Endothelial cell of umbilical vein (primary cell): Measurements from ENCODE around the gene GTF2F1. TPM values are rescaled to one million over a fixed set of nuclear protein-coding genes. Genes with fewer than 3 reads are reported as not detected.

ENCODE experiments used
- BruUV-seq: library from RNA; stranded (reverse); fragments of 400-500 nt; replicated peaks from 2 replicates; lab custom pipeline; 2021; lab: Mats Ljungman, UMichigan
- CTCF ChIA-PET: fragments of 300-600, 350-600 bp; sonication (Branson Sonifier 250); formaldehyde crosslinking; loops from one replicate; lab custom pipeline; 2021; ENCODE audit warnings: antibody characterized with exemption, inconsistent platforms; lab: Charles Lee
- POLR2A ChIA-PET: fragments of 300-600, 350-600 bp; sonication (Branson Sonifier 250); formaldehyde crosslinking; loops from one replicate; lab custom pipeline; 2021; ENCODE audit warnings: antibody characterized with exemption, inconsistent platforms; lab: Charles Lee
- DNase-seq: peaks from one replicate; pipeline ENCODE4 v3.0.0-alpha.2; 2011; ENCODE audit warnings: low read depth, low spot score
- FAIRE-seq: peaks from 2 replicates; lab custom pipeline; 2011; peaks lifted over from hg19 to GRCh38; lab: Jason Lieb, UNC
- H2AFZ ChIP-seq: 2 replicates; pipeline ENCODE4 v1.6.0; 2012; ENCODE audit warnings: low read depth, low read length, control low read depth, inconsistent platforms
- H3K27ac ChIP-seq: 2 replicates; pipeline ENCODE4 v1.5.1; 2011; ENCODE audit warnings: low read depth, mild to moderate bottlenecking, control low read depth, low read length, moderate library complexity; ENCODE audit not compliant: insufficient read depth
- H3K27me3 ChIP-seq, 2 experiments: 2 replicates each; pipeline versions ENCODE4 v1.6.0 to v1.6.1; 2011; ENCODE audit warnings: low read length in 2 of 2, mixed read lengths in 1 of 2; ENCODE audit not compliant: control insufficient read depth in 2 of 2, insufficient read depth in 2 of 2
- H3K36me3 ChIP-seq, 2 experiments: 2 replicates in 1 of 2; 3 replicates in 1 of 2; pipeline ENCODE4 v1.5.1; 2011; ENCODE audit warnings: low read length in 2 of 2, mild to moderate bottlenecking in 1 of 2, moderate library complexity in 1 of 2; ENCODE audit not compliant: control insufficient read depth in 2 of 2, insufficient read depth in 2 of 2; ENCODE audit errors: extremely low read depth in 1 of 2
- H3K4me1 ChIP-seq: 3 replicates; pipeline ENCODE4 v1.5.1; 2011; ENCODE audit warnings: mild to moderate bottlenecking, low read length; ENCODE audit not compliant: control insufficient read depth, insufficient read depth; ENCODE audit errors: extremely low read depth
- H3K4me2 ChIP-seq: 2 replicates; pipeline ENCODE4 v1.6.1; 2011; ENCODE audit warnings: low read length, control low read depth, mixed read lengths; ENCODE audit not compliant: insufficient read depth
- H3K4me3 ChIP-seq, 3 experiments: fragments of 200-600 bp in 1 of 3; sonication (generic), shearing (Covaris generic) in 1 of 3; replicated peaks in 1 of 3; 2 replicates each; pipeline ENCODE4 v1.5.1; 2011 to 2016; ENCODE audit warnings: control low read depth in 3 of 3, low read length in 3 of 3, mild to moderate bottlenecking in 2 of 3, inconsistent platforms in 1 of 3, low read depth in 1 of 3, moderate library complexity in 1 of 3; ENCODE audit not compliant: insufficient read depth in 1 of 3
- H3K79me2 ChIP-seq: 2 replicates; pipeline ENCODE4 v1.6.0; 2012; ENCODE audit warnings: low read length, inconsistent platforms; ENCODE audit not compliant: control insufficient read depth, insufficient read depth
- H3K9ac ChIP-seq: replicated peaks from 2 replicates; pipeline ENCODE3; 2011; ENCODE audit warnings: low read length, control low read depth; ENCODE audit not compliant: insufficient read depth; ENCODE audit errors: extremely low read depth
- H3K9me1 ChIP-seq: replicated peaks from 3 replicates; pipeline ENCODE4 v1.6.0; 2011; ENCODE audit warnings: mild to moderate bottlenecking, low read length; ENCODE audit not compliant: control insufficient read depth, insufficient read depth; ENCODE audit errors: extremely low read depth
- H3K9me3 ChIP-seq: replicated peaks from 2 replicates; pipeline ENCODE4 v1.5.1; 2012; ENCODE audit warnings: low read length, inconsistent platforms; ENCODE audit not compliant: control insufficient read depth, insufficient read depth
- H4K20me1 ChIP-seq: replicated peaks from 2 replicates; pipeline ENCODE3; 2011; ENCODE audit warnings: mild to moderate bottlenecking, low read length; ENCODE audit not compliant: control insufficient read depth, insufficient read depth; ENCODE audit errors: extremely low read depth
- CTCF ChIP-seq, 2 donors: IDR thresholded peaks; 1 replicate in 1 of 2; 2 replicates in 1 of 2; pipeline ENCODE4 v1.5.1; 2011; ENCODE audit warnings: low read length in 2 of 2, mild to moderate bottlenecking in 2 of 2, moderate library complexity in 2 of 2, control low read depth in 1 of 2, inconsistent platforms in 1 of 2, low read depth in 1 of 2; ENCODE audit not compliant: insufficient read depth in 1 of 2; ENCODE audit errors: extremely low read depth in 1 of 2
- EZH2 ChIP-seq: IDR thresholded peaks from 2 replicates; pipeline ENCODE4 v1.6.1; 2012; ENCODE audit warnings: borderline replicate concordance, low read depth, mild to moderate bottlenecking, moderate library complexity, low read length, inconsistent platforms; ENCODE audit not compliant: severe bottlenecking
- FOS ChIP-seq: IDR thresholded peaks from 2 replicates; pipeline ENCODE4 v1.6.1; 2011; ENCODE audit warnings: mild to moderate bottlenecking, low read length, moderate library complexity, borderline replicate concordance; ENCODE audit not compliant: insufficient read depth
- GATA2 ChIP-seq: IDR thresholded peaks from 2 replicates; pipeline ENCODE4 v1.7.0; 2011; ENCODE audit warnings: low read depth, mild to moderate bottlenecking, moderate library complexity, mixed read lengths, low read length; ENCODE audit not compliant: insufficient read length, insufficient read depth
- JUN ChIP-seq: IDR thresholded peaks from 2 replicates; pipeline ENCODE4 v1.6.1; 2011; ENCODE audit warnings: borderline replicate concordance, low read depth; ENCODE audit not compliant: insufficient read length, insufficient read depth
- MAX ChIP-seq: IDR thresholded peaks from 2 replicates; pipeline ENCODE4 v1.6.1; 2011; ENCODE audit not compliant: insufficient read depth, insufficient read length
- MYC ChIP-seq: IDR thresholded peaks from one replicate; pipeline ENCODE4 v1.6.1; 2011; ENCODE audit warnings: mild to moderate bottlenecking, low read depth, low read length
- POLR2A ChIP-seq: IDR thresholded peaks from 2 replicates; pipeline ENCODE4 v1.6.1; 2012; ENCODE audit warnings: low read depth, mild to moderate bottlenecking, control low read depth, low read length
- dilution Hi-C: fragments of 300-500 bp; cut with MboI; formaldehyde crosslinking; loops from one replicate; pipeline ENCODE4 v1.15.0; 2019; ENCODE audit warnings: low sequenced_read_pairs; ENCODE audit not compliant: extremely low pct_ligation_motif_present
- intact Hi-C: fragments of 100-400 bp; cut with micrococcal nuclease; formaldehyde crosslinking; loops from one replicate; pipeline ENCODE4 v1.10.0; 2022
- polyA plus RNA-seq, 4 experiments: library from polyadenylated mRNA; depleted of rRNA in 3 of 4; stranded (reverse) in 3 of 4; unstranded in 1 of 4; fragments of >200 nt; gene quantifications; 2 replicates each; pipeline versions ENCODE4 v1.2.1 to v1.2.3, GENCODE V29; 2011 to 2012; ENCODE audit warnings: missing spikeins in 1 of 4
- total RNA-seq: library from RNA; stranded (reverse); gene quantifications from 2 replicates; pipeline ENCODE4 v1.2.3, GENCODE V29; 2021

The GTF2F1 gene
- total and polyA plus RNA-seq, 2 donors (not counting 3 experiments of a cell fraction or from before 2014, with no cell fraction given), result 44.8 to 56.4 TPM

- CTCF ChIA-PET, result no interaction called here
- no peak overlapping the region for H2AFZ ChIP-seq
- no peak for TF ChIP-seq EZH2
- no peak for TF ChIP-seq POLR2A
- TF ChIP-seq JUN, result no peak
- no peak for TF ChIP-seq MAX
- no peak for TF ChIP-seq FOS
- no peak for TF ChIP-seq CTCF (IDR thresholded peaks at IDR 0.05; ENCODE audit: extremely low read depth in 1 of 2, insufficient read depth in 1 of 2, low read depth in 1 of 2, low read length in 2 of 2)
- TF ChIP-seq GATA2, result no peak
- TF ChIP-seq MYC, result no peak
- H3K36me3 ChIP-seq, result peaks cover 19 to 41% of the 10 kb centered on the region in 2 experiments
- no peaks in the 10 kb centered on the region for H3K27me3 ChIP-seq
- no peaks in the 10 kb centered on the region for H3K9me1 ChIP-seq
- FAIRE-seq (no peak), DNase-seq (no peak)
- no peak overlapping the region for H3K4me2 ChIP-seq
- intact Hi-C loops, result no loop called here
- no peak overlapping the region for H3K27ac ChIP-seq
- dilution Hi-C loops, result no loop called here
- no peaks in the 10 kb centered on the region for H3K4me1 ChIP-seq
- H3K4me3 ChIP-seq, result no peak overlapping the region
- H3K79me2 ChIP-seq, result peaks cover 4% of the 10 kb centered on the region
- TSS peak; percentile 36 for BruUV-seq
- H4K20me1 ChIP-seq, result no peaks in the 10 kb centered on the region
- POLR2A ChIA-PET, result no interaction called here
- H3K9ac ChIP-seq, result no peak overlapping the region
- H3K9me3 ChIP-seq, result no peaks in the 10 kb centered on the region
Measured at GRCh38 chr19:6413721-6414643, 21.0 kb upstream of the GTF2F1 start.
